Right cardiac atrium (tissue), 5 donors: ENCODE measurements around the gene DAPK1. TPM values are rescaled to one million over a fixed set of nuclear protein-coding genes. Genes with fewer than 3 reads are reported as not detected.

Experiments
- ATAC-seq, 2 donors: fragments of 200-7000 bp; cut with Tn5 transposase; one replicate each; pipeline versions ENCODE4 v1.8.0 to v1.9.1; 2020; ENCODE audit warnings: moderate library complexity in 2 of 2, mild to moderate bottlenecking in 1 of 2
- DNase-seq, 3 donors: peaks; one replicate each; pipeline ENCODE4 v3.0.0-alpha.2; 2020
- H3K27ac ChIP-seq: one replicate; pipeline ENCODE4 v1.5.1; 2013; ENCODE audit warnings: mild to moderate bottlenecking, low read length, control low read depth, moderate library complexity
- H3K27me3 ChIP-seq: one replicate; pipeline ENCODE4 v1.6.1; 2013; ENCODE audit not compliant: control insufficient read depth, insufficient read depth
- H3K4me1 ChIP-seq: one replicate; pipeline ENCODE4 v1.6.1; 2013; ENCODE audit warnings: low read length; ENCODE audit not compliant: control insufficient read depth, insufficient read depth
- H3K4me3 ChIP-seq: one replicate; pipeline ENCODE4 v1.5.1; 2013; ENCODE audit warnings: low read length, control low read depth
- H3K9me3 ChIP-seq: one replicate; pipeline ENCODE4 v1.6.1; 2013; ENCODE audit warnings: low read length; ENCODE audit not compliant: control insufficient read depth
- WGBS: extraction: QIAGEN DNeasy Blood & Tissue Kit; methylation state at CpG from one replicate; pipeline ENCODE4 v1.1.7; 2013; 5-methylcytosine and 5-hydroxymethylcytosine counted together
- intact Hi-C, 4 donors: fragments of 100-400 bp; cut with DNase I; formaldehyde crosslinking; loops; one replicate each; pipeline versions ENCODE4 v1.11.0 to v1.14.0; 2022 to 2023
- polyA plus RNA-seq: library from polyadenylated mRNA; stranded (reverse); fragments of 200-250 nt; gene quantifications from one replicate; pipeline ENCODE4 v1.2.3, GENCODE V29; 2013
- total RNA-seq, 4 donors: library from RNA; stranded (reverse); fragmentation: NEBNext Ultra II Directional; extraction: Animal tissue kit (Norgen Biotek cat#: 25700); gene quantifications; one replicate each; pipeline ENCODE4 v1.2.1, GENCODE V29; 2021
- donor health status: healthy with polysubstance abuse.
- donor health status: DM: no; HTN: yes; CAD: no.
- donor health status: DM: no; HTN: no; CAD: no.
- donor health status: DM: no; HTN: yes; CAD: no; lungs with severe emphysema.
- donor health status: DM: yes; HTN: yes; CAD: no.

Gene DAPK1
- total and polyA plus RNA-seq, 5 donors = 5.2 to 20.1 (median 18.5) TPM

DNA sequence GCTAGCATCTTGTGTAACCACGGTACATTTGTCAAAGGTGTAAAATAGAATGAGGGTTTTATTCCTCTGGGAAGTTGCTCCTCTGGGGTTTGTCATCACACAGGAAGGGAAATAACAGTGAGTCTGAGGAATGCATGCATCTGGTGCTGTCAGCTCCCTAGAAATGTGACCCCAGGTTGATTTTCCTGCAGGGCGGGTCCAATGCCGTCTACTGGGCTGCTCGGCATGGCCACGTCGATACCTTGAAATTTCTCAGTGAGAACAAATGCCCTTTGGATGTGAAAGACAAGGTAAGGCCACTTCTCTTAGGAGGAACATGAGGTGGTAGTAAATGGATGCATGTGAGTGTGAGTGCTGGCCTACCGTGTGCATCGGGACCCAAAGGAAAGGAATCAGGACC lies 149.4 kb downstream of the DAPK1 start:
- Histone ChIP-seq H3K4me3 (no peak overlapping the region), H3K9me3 (no peaks in the 10 kb centered on the region), H3K27me3 (no peaks in the 10 kb centered on the region), H3K4me1 (no peaks in the 10 kb centered on the region), H3K27ac (no peak overlapping the region)
- no peak for ATAC-seq
- 86% methylated on average over 8 of the region's 8 CpGs for WGBS
- no peak for DNase-seq
- intact Hi-C loops = no loop called here

DNA sequence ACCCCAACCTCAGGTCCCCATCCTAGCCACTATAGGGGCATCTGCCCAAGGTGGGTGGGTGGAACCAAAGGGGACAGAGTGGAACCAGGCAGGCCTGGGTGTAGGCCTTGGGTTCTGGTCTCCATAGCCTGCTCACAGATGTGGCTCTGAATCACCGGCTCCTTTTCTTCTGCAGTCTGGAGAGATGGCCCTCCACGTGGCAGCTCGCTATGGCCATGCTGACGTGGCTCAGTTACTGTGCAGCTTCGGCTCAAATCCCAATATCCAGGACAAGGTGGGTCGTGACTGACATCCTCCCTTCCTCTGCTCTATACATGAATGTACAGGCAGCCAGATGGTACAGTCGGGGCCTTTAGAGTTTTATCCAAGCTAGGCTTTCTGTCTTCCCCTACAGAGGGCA lies 150.9 kb downstream of the DAPK1 start:
- Histone ChIP-seq H3K4me1 (no peaks in the 10 kb centered on the region), H3K27ac (no peak overlapping the region), H3K27me3 (no peaks in the 10 kb centered on the region), H3K4me3 (no peak overlapping the region), H3K9me3 (no peaks in the 10 kb centered on the region)
- intact Hi-C loops = no loop called here
- DNase-seq = no peak
- peak in 1 of 2 donors; percentile 26 for ATAC-seq
- 96% methylated on average over 7 of the region's 7 CpGs for WGBS

DNA sequence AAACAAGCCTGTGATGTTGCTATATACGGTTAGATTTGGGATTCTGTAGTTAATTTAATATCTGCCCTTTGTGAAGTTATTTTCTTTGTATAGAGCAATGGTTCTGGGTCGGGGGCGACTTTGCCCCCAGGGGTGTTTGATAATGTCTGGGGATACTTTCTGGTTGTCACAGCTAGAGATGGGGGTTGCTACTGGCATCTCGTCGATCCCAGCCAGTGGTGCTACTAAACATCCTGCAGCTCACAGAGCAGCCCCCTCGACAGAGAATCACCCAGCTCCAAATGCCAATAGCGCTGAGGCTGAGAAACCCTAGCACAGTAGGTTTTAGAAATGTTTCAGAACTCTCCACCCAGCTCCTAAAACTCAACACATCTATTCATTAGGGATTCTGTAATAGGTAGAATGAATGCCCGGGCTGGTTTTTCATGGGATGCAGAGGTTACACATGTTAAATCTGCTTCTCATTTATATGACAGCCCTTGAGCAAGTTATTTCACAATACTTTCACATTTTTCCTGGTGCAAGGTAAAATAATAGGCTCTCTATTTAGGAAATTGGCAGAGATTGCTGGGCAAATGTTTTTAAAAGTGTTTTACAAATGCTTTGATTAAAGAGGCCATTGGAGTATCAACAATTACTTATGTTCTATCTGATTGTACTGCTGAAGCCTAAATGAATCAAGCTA lies 153.1 kb downstream of the DAPK1 start:
- DNase-seq (no peak), ATAC-seq (no peak)
- WGBS = 84% methylated on average over 8 of the region's 8 CpGs
- H3K27ac ChIP-seq = no peak overlapping the region
- H3K4me3 ChIP-seq = no peak overlapping the region
- intact Hi-C loops = no loop called here
- no peaks in the 10 kb centered on the region for H3K4me1 ChIP-seq
- no peaks in the 10 kb centered on the region for H3K27me3 ChIP-seq
- H3K9me3 ChIP-seq = no peaks in the 10 kb centered on the region

DNA sequence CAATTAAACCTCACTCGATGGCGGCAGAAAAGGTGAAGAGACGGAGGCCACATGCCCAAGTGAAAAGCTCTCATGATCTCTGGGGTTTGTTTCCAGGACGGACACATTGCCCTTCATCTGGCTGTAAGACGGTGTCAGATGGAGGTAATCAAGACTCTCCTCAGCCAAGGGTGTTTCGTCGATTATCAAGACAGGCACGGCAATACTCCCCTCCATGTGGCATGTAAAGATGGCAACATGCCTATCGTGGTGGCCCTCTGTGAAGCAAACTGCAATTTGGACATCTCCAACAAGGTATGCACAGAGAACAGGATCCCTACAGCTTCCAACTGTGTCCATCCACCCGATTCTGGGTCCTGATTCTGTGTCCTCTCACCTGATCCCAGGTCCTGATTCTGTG lies 153.8 kb downstream of the DAPK1 start:
- H3K4me1 ChIP-seq = no peaks in the 10 kb centered on the region
- no peak for ATAC-seq
- H3K27ac ChIP-seq = no peak overlapping the region
- 69% methylated on average over 10 of the region's 10 CpGs for WGBS
- no peak for DNase-seq
- H3K4me3 ChIP-seq = no peak overlapping the region
- intact Hi-C loops = no loop called here
- no peaks in the 10 kb centered on the region for H3K27me3 ChIP-seq
- H3K9me3 ChIP-seq = no peaks in the 10 kb centered on the region

DNA sequence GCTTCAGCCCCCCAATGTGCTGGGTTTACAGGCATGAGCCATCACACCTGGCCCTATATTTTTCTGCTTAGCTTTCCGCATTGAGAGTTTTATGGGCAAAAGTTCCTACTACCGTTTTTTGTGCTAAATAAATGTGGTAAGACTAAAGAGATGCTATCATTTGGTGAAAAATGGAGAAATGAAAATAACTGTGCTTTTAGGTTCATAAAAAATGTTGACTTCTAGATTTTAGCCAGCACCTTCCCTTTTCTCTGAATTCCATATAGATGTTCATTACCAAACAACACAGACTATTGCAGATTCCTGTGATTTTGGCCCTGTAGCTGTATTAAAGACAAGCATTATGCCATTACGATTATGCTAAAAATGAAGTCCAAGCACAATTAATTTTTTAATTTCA lies 156.3 kb downstream of the DAPK1 start:
- no peak for ATAC-seq
- H3K27ac ChIP-seq = no peak overlapping the region

DNA sequence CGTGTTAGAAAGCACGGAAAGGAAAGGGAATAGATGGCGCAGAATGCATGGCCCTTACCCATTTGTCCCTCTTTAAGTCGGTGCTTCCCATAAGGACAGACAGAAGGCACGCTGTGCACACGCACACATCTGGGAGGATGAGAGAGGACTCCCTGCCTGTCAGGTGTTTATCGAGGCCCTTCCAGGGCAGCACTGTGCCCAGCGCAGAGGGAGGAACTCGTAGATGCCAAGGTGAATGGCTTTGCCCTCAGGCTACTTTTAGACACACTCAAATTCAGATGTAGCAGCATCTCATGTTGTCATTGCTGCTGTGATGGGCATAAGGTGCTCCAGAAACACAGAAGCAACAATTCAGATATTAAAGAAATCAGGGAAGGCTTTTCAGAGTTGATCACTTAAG lies 158.1 kb downstream of the DAPK1 start:
- Histone ChIP-seq H3K4me3 (no peak overlapping the region), H3K4me1 (no peaks in the 10 kb centered on the region), H3K27ac (no peak overlapping the region), H3K9me3 (no peaks in the 10 kb centered on the region), H3K27me3 (no peaks in the 10 kb centered on the region)
- DNase-seq (no peak), ATAC-seq (no peak)
- intact Hi-C loops = no loop called here
- 95% methylated on average over 9 of the region's 9 CpGs for WGBS

More for the DNA sequence above, 156.3 kb downstream of the DAPK1 start:
- no peaks in the 10 kb centered on the region for H3K27me3 ChIP-seq
- H3K9me3 ChIP-seq = no peaks in the 10 kb centered on the region
- H3K4me3 ChIP-seq = no peak overlapping the region
- intact Hi-C loops = no loop called here
- no peaks in the 10 kb centered on the region for H3K4me1 ChIP-seq
- DNase-seq = no peak
- 89% methylated on average over 3 of the region's 3 CpGs for WGBS

DNA sequence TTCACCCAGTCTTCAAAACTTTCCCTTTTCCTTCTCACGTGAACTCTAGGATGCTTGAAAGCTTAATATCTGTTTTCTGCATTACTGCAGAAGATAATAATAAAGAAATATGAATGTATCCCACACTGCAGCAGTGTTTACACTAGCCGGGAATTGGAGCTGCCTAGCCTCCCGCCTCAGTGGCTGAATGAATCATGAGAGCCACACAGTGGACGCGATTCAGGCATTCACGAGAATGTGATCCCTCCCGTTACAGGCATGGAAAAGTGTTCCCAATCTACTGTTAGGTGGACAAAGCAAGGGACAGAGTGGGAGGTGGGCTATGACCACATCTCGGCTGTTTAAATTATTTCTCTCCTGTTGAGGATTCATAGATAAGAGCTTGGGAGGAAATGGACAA lies 158.8 kb downstream of the DAPK1 start:
- Histone ChIP-seq H3K9me3 (no peaks in the 10 kb centered on the region), H3K4me3 (no peak overlapping the region), H3K27me3 (no peaks in the 10 kb centered on the region), H3K4me1 (no peaks in the 10 kb centered on the region), H3K27ac (no peak overlapping the region)
- DNase-seq = no peak
- whole genome bisulfite sequencing = 45% methylated on average over 8 of the region's 8 CpGs
- intact Hi-C loops = no loop called here
- peak; percentile 49 to 71 for ATAC-seq

DNA sequence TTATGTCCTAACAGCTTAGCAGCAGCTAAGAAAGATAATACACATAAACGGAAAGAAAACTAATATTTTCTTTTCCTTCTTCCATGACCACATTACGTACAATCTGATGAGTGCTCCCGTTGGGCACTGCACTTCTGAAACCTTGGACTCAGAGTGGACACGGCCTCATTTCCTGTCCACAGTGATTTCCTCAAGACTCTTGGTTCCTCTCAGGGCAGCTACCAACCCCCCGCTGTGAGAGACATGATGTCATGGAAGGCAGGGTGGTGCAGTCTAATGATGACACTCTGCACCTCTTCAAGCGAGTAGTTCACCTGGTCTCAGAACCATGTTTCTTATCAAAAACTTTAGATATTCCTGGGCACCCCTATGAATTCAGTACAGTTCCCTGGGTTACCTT lies 159.5 kb downstream of the DAPK1 start:
- ATAC-seq (peak; percentile 61 to 88), DNase-seq (peak in 1 of 3 donors; percentile 41)
- H3K4me3 ChIP-seq = no peak overlapping the region
- WGBS = 64% methylated on average over 6 of the region's 6 CpGs
- no peaks in the 10 kb centered on the region for H3K9me3 ChIP-seq
- H3K27me3 ChIP-seq = no peaks in the 10 kb centered on the region
- no peak overlapping the region for H3K27ac ChIP-seq
- intact Hi-C loops = no loop called here
- H3K4me1 ChIP-seq = no peaks in the 10 kb centered on the region

DNA sequence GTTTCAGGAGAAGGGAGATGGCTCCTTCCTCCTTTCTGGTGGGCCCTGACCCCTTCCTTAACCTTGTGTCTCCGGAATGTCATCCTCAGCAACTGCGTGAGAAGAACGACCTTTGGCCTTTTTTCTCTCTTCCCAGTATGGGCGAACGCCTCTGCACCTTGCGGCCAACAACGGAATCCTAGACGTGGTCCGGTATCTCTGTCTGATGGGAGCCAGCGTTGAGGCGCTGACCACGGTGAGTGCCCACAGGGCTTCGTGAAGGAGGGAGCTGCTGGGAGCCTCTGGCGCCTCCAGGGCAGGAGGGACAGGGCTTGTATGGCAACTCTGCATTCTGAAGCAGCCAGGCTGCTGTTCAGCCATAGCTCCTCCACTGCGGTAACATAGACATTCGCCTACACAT lies 160.2 kb downstream of the DAPK1 start:
- H3K4me3 ChIP-seq = no peak overlapping the region
- WGBS = 96% methylated on average over 16 of the region's 16 CpGs
- intact Hi-C loops = no loop called here
- H3K27ac ChIP-seq = no peak overlapping the region
- no peak for ATAC-seq
- no peaks in the 10 kb centered on the region for H3K27me3 ChIP-seq
- H3K9me3 ChIP-seq = no peaks in the 10 kb centered on the region
- DNase-seq = no peak
- H3K4me1 ChIP-seq = no peaks in the 10 kb centered on the region

DNA sequence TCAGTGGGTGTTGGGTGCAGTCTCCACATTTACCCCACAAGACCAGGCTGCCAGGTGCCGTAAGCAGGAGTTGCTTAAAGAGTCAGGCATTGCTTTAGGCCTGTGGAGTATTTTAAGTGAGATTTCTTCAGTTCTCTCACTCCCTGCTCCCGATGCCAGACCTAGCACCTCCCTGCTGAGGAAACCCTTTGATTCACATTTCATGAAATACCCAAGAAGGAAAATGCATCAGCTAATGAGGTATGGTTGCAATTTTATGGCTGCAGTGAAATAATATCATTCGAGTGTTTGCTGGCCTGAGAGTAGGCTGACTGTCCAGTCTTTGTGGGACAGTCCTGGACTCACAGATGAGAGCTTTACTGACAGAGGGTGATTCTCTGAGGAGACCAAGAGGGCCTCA lies 160.8 kb downstream of the DAPK1 start:
- Histone ChIP-seq H3K27me3 (no peaks in the 10 kb centered on the region), H3K9me3 (no peaks in the 10 kb centered on the region), H3K4me3 (no peak overlapping the region), H3K4me1 (no peaks in the 10 kb centered on the region), H3K27ac (no peak overlapping the region)
- 92% methylated on average over 3 of the region's 3 CpGs for WGBS
- intact Hi-C loops = no loop called here
- no peak for DNase-seq
- no peak for ATAC-seq

DNA sequence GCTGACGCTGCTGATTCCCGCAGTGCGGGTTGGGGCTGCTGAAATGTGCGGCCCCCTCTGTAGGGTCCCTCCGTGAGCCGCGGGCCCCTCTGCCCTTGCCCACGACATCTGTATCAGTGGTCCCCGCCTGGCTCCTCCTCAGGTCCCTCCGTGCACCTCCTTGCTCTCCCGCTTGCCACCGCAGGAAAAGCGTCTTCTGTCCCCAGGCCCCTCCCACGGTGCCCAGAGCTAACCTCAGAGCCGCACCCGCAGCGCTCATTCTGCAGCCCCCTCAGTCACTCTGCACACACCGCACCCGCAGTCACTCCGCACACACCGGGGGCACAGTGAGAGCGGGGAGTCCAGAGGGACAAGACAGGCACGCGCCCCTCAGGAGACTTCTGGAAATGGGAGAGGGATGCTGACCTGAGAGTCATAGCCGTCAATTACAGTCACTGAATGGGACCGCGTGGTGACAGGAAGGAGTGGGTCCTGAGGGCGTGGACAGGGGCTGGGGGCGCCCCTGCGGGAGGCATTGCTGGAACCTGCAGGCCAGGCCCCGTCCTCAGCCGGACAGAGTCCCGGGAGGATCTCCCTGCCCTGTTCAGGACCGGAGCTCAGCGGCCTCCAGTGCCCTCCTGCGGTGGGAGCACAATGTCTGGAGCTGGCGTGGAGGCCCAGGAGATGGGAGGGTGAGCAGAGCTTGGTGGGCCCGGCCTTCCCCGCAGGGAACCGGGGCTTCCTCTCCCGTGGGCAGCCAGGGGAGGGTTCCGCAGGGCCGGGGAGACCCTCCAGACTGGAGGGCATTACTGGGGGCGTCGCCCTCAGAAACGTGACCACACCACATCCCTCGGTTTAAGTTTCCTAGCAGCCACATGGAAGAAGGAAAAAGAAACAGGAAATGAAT lies 162.1 kb downstream of the DAPK1 start:
- DNase-seq (no peak), ATAC-seq (no peak)
- Histone ChIP-seq H3K4me3 (no peak overlapping the region), H3K9me3 (no peaks in the 10 kb centered on the region), H3K27me3 (no peaks in the 10 kb centered on the region), H3K4me1 (no peaks in the 10 kb centered on the region), H3K27ac (no peak overlapping the region)
- intact Hi-C loops = loop anchor here in 2 of 4 donors (5.0 kb wide), 2 partner anchors 317 to 322 kb away; no protein-coding TSS in a partner anchor
- WGBS = 96% methylated on average over 47 of the region's 47 CpGs
